Daoy (cell line): ENCODE data around the gene CDHR3. TPM values are rescaled to one million over a fixed set of nuclear protein-coding genes. Genes with fewer than 3 reads are reported as not detected.
A peak's percentile ranks its signal among the peaks of the same experiment; 100 is the strongest.
"Not testable (repeated sequence)": the region's sequence is repeated elsewhere in the genome, so short reads cannot be mapped to it uniquely, and the experiment has no call there.

ENCODE experiments used
- DNase-seq: peaks from one replicate; pipeline ENCODE4 v3.0.0-alpha.2; 2015; ENCODE audit warnings: low read depth
- total RNA-seq: library from RNA; depleted of rRNA; stranded (reverse); fragments of >200 nt; shearing (Covaris generic); gene quantifications from 2 replicates; pipeline ENCODE4 v1.2.3, GENCODE V29; 2014

Gene CDHR3
- total RNA-seq, 1 experiment from 2014 or later = 0.74 TPM

DNA sequence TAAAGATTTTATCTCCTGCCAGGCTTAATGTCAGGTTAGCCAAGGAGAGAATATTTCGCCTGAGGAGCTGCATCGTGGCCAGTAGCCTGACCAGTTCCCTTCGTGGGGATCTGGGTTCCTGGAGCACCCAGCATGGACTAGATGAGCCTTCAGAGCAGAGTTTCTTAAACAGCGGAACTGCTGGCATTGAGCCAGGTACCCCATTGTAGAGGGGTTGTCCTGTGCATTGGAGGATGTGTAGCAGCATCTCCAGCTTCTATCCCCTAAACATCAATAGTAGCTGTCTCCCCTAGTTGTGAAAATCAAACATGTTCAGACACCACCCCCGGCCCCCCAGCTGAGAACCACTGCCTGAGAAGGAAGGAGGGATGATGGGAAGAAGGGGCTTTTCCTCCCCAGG, 36.2 kb downstream of the CDHR3 start:
- DNase-seq = no peak

DNA sequence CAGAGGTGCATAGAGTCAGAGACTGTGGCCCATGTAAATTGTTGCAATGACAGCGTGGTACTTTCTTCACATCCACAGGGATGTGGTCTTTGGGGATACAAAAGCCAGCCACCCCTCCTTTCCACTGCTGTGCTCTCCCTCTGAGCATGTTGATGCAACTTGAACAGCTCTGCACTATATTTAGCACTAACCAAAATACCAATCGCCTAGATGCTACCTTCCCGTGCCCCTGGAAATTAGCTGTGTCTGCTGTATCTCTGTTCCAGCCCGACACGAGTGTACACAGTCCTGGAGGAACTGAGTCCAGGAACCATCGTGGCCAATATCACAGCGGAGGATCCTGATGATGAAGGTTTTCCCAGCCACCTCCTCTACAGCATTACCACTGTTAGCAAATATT, 38.1 kb downstream of the CDHR3 start:
- DNase-seq = no peak

DNA sequence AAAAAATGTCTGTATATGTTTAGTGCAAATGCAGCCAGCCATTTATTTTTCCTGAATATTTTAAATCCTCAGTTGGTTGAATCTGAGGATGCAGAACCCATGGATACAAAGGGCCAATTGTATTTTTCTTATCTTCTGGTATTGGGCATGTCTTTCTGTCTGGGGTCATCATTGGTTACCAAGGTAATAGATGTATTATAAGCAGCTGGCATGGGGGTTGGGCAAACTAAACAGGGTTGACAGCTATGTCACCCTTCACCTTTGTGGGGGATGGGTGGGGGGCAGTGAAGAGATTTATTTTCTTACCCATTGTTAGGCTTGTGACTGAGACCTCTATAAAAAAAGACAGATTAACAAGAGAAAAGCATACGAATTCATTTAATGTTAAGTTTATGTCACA, 38.8 kb downstream of the CDHR3 start:
- DNase-seq = no peak

DNA sequence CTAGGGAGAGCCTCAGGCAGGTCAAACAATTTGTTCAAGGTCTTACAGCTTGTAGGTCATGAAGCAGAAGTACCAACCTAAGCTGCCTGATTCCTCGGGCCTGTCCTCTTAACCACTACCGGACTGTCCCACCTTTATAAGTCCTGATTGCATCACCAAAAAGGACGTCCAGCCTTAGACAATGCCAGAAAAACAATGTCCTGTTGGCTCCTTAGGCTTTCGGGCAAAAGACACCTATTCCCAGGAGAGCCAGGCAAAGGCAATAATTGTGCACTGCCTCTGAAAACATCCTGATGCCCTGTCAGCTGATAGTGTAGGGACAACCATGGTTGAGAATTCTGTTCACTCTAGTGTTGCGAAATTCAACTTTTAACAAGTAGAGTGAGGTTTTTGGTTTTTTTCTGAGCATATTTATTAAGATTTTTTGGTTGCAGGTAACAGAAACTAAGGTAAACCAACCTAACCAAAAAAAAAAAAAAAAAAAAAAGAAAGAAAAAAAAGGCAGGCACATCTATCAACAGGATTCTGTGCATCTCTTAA, 40.5 kb downstream of the CDHR3 start:
- no peak for DNase-seq

DNA sequence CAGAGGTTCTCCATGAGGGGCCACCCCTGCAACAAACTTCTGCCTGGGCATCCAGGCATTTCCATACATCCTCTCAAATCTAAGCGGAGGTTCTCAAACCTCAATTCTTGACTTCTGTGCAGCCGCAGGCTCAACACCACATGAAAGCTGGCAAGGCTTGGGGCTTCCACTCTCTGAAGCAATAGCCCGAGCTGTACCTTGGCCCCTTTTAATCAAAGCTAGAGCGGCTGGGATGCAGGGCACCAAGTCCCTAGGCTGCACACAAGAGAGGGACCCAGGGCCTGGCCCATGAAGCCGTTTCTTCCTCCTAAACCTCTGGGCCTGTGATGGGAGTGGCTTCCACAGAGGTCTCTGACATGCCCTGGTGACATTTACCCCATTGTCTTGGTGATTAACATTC, 43.8 kb downstream of the CDHR3 start:
- DNase-seq = no peak

DNA sequence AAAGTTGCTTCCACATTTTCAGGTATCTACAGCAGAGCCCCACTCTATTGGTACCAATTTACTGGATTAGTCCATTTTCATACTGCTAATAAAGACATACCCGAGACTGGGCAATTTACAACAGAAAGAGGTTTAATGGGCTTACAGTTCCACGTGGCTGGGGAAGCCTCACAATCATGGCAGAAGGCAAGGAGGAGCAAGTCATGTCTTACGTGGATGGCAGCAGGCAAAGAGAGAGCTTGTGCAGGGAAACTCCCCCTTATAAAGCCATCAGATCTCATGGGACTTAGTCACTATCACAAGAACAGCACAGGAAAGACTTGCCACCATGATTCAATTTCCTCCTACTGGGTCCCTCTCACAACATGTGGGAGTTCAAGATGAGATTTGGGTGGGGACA, 44.7 kb downstream of the CDHR3 start:
- DNase-seq = not testable (repeated sequence)

DNA sequence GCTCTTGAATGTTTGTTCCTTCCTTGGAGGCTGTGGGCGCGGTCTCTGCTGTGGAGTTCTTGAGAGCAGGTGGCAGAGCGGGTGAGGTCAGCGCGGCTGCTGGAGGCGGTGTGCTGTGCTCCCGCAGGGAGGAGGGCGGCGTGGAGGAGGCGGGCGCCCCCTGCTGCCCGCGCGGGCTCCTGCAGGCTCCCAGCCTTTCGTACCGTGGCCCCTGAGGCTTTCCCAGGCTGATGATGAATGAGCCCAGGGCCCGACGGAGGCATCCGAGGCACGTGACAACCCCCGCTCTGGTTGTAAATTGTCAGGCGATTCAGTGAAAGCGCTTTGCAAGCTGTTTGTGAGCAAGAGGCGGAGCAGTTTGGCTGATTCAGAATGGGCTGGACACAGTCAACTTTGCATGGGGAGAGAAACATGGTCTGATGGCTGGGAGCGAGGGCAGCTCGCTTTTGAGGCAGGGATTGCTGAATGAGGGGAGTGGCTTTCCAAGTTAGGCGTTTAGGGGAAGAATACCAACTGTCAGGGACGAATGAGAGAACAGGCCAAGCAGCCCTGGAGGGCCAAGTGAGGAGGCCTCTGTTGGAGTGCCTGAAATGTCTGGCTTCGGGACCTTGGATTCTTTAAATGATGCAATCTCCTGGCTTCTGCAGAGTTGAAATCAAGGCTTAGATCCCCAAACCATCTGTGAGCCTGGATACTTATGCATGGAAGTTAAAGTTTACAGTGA, 46.6 kb downstream of the CDHR3 start:
- peak; percentile 97 for DNase-seq

DNA sequence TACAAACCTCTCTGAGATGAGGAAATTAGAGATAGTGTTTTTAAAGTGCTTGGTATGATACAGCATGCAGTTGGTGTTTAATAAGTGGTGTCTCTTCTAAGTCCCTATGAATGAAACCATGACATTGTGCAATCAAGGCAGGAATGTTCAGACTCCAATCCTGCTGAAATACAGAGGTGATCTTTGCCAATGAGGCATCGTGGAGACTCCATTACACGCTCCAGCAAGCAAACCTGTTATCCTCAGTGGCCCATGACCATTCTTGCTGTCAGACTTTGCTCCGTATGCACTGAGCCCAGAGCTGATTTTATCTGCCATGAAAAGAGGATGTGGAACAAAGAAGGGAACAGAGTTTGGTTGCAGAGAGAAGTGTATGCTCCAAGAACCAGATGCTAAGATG, 47.3 kb downstream of the CDHR3 start:
- DNase-seq = no peak

DNA sequence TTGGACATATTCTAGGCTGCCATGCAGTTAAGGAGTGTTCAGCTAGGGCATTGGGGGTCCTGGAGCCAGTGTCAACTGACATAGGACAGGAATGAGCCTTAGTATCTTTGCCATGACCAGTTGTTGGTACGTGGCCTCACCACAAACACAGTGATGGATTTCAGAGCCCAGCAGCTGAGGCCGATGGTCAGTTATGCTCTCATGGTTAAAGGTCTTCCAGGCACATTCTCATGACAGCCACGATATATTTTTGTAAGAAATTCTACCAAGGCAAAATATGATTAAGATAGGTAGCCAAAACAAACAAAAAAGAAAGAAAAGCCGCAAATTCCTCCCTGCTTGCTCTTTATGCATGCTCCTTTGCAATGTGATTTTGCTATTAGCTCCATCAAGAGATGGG, 47.8 kb downstream of the CDHR3 start:
- no peak for DNase-seq

DNA sequence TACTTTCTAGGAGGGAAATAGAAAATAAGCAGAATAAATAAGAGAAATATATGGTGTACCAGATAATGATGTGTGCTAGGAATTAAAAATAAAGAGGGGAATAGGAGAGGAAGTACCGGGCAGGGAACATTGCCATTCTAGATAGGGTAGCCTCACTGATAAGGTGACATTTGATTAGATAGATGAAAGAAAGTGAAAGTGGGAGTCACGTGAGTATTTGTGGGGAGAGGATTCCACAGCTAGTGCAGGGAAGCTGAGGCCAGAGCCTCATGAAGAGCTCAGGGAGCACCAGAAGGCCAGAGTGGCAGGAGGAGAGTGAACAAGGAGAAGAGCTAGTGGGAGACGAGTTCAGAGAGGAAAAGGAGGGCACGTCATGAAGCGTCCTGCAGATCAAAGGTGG, 49.1 kb downstream of the CDHR3 start:
- DNase-seq = no peak

DNA sequence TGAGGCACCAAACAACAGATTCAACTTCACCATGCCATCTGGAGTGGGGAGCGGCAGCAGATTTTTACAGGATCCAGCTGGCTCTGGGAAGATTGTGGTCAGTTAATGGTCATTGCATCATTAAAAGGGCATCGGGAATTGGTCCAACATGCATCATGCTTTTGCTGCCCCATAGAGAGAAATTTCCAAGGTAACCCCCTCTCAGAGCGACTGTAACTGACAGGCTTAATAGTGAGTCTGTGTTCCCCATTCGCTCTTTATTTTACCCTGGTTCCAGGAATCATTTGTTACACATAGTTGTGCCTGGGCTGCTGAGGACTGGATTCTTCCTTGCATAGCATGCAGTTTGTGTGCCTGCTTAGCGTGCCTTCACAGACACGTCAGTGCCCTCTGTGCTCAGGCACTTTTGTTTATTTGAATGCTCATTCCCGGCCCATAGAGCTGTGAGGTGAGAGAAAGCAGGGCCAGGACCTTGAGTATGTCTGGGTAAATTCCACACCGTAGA, 49.9 kb downstream of the CDHR3 start:
- DNase-seq = peak; percentile 89

DNA sequence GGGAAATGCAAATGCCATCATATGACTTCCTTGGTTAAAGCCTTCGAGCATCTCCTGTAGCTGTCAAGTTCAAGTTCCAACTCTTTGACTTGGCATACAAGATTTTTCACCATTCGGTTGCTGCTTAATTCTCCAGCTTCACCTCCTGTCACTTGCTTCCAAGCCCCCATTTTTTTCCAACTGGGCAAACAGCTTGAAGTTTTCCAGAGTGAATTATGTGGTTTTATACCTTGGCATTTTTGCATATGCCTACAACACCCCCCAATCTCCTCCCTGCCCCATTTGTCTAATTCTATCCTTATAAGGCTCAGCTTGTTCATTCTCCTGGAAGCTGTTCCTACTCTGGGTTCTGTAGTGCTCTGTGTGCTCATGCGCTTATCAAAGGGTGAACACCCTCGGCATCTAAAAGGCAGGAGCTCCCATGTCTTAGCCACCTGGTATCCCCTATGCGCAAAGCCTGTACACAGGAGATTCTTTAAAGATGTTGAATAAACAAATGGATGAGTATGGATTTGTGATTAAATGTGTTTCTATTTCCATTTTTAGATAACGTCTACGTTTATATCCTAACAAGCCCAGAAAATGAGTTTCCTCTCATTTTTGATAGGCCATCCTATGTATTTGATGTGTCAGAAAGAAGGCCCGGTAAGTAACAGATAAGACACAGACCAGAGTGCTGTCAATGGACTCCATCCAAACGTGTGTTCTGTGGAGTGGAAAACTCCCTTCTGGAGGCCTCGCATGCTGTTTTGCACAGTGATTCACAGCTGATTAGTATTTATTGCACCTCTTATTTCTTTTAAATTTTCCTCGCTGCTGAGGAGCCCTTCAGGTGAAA, 52.5 kb downstream of the CDHR3 start:
- DNase-seq = no peak

DNA sequence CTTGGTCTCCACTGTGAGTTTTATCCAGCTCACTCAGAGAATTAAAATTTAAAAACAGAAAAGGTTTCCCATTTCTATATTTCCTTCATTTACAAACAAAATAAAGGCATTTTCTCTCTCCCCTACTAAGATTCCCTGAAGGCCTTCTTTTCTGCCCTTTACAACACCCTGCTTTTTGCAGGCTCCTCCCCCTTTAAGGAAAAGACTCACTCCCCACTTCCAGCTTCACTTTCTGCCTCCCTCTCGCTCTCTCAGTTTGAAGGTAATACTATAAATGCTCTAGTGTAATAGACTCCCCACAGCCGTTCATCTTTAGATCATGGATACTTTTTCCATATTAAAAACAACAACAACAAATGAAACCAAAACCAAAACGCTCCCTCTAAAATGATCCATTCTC, 53.3 kb downstream of the CDHR3 start:
- no peak for DNase-seq

DNA sequence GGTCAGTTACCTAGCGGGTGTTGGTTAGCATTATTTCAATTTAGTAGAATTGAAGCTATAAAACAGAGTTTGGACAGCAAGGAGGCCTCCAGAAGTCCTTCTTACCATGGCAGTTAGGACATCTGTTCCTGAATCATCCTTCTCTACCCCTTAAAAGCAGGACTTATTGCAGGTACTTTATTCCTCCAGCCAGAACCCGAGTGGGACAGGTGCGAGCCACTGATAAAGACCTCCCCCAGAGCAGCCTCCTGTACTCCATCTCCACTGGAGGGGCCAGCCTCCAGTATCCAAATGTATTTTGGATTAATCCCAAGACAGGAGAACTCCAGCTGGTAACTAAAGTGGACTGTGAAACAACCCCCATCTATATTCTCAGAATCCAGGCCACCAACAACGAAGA, 54.6 kb downstream of the CDHR3 start:
- no peak for DNase-seq

DNA sequence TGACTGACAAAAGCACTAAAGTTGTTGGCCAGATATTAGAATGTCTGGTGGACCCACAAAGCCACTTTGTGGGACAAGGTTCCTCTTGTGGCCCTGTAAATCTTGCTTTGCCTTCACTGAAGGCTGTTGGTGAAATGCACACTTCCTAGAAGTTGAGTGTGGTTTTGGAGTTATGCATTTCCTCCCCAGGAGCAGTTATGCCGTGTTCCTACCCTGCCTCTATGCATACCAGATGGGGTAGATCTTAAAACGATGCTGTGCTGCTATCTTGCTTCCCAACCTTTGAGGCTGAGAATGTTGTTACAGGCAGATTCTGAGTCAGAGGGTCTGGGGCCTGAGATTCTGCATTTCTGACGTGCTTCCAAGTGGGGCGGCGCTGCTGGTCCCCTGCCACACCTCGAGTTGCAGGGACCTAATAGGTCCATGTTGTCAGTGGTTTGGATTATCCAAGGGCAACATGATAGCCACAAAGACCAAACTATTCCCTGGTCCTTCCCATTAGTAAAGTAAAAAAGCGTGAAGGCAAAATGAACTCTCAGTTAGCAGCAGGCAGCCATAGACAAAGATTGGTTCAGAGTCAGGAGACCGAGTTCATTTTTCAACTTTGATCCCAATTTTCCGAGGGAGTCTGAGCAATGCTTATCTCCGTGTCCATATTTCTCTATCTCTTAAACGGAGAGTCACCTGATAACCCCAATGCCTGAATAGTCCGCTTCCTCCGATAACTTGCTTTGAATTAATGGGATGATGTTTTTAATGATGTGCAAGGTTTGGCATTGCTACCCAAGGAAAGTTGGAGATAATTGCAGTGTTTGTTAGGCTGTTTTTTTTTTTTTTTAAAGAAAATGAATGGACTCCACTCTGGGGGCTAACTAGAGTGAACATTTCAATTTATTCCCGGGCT, 55.8 kb downstream of the CDHR3 start:
- DNase-seq = no peak

DNA sequence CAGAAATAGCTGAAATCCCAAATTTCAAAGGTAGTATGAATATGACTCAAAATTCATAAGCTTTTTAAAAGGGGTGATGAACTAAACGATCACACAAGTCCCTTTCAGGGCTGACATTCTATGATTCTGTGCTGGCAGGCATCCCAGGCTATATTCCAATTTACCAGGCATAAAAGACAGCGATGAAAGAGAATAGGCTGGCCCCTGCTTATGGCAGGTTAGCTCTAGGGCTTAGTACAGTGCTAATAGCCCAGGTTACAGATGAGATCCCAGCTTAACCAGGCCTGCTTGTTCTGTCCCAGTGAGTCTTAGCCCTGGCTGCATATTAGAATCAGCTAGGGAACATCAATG, 56.4 kb downstream of the CDHR3 start:
- no peak for DNase-seq

DNA sequence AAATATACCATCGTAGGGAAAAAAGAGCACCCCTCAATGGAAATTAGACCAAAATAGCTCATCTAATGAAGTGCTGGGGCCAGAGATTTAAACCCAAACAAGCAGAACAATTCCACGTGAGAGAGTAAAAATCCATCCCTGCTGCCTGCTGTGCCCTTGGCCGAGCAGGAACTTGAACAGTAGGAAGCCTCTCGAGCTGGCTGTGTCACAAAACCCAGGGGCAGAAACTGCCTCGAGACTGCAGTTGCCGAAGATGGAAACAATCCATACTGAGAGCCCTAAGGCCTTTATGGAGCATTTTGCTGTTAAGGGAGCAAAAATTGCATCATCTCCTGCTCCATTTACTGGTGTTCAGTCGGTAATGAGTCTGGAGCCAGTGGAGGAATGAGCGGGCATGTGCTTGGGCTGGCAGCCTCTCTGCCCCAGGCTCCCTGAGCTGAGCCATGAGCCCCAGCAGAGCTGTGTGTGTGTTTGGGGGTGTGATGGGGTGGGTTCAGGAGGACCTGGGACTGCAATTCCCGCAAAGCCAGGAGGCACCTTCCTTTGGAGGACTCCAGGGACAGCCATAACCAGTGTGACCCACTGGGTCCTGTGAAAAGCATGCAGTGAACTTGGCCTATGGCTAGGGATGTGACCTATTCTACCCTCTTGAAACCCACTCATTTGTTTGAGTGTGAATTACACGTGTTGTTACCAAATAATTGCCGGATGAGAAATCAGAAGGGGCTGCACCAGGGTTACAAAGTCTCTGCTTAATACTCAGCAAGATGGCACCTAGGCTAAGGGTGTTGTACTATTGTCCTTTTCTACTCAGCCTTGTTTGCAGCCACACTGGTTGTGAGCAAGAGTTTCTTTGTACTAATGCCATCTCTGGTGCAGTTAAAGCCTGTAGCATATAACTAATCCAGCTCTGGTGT, 58.3 kb downstream of the CDHR3 start:
- peak; percentile 37 for DNase-seq

DNA sequence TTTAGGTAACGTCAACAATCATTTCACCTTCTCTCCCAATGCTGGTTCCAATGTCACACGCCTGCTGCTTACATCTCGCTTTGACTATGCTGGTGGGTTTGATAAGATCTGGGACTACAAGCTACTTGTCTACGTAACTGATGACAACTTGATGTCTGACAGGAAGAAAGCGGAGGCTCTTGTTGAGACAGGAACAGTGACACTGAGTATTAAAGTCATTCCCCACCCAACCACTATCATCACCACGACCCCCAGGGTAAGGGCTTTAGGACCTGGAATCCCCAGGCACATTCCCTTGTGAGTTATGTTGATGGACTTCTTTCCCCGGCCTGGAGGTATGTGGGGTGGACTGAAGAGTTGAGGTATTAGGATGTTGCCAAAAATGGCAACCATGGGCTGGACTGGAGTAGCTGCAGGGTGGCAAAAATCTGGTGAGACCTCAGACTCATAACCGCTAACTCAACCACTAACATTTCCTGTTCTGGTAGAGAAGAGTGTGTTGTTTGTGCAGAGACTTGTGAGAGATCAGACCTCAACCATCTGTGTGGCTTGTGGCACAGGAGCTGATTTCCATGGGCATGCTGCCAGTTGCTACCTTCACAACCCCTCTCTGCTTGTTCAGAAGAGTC, 59.2 kb downstream of the CDHR3 start:
- peak; percentile 86 for DNase-seq

DNA sequence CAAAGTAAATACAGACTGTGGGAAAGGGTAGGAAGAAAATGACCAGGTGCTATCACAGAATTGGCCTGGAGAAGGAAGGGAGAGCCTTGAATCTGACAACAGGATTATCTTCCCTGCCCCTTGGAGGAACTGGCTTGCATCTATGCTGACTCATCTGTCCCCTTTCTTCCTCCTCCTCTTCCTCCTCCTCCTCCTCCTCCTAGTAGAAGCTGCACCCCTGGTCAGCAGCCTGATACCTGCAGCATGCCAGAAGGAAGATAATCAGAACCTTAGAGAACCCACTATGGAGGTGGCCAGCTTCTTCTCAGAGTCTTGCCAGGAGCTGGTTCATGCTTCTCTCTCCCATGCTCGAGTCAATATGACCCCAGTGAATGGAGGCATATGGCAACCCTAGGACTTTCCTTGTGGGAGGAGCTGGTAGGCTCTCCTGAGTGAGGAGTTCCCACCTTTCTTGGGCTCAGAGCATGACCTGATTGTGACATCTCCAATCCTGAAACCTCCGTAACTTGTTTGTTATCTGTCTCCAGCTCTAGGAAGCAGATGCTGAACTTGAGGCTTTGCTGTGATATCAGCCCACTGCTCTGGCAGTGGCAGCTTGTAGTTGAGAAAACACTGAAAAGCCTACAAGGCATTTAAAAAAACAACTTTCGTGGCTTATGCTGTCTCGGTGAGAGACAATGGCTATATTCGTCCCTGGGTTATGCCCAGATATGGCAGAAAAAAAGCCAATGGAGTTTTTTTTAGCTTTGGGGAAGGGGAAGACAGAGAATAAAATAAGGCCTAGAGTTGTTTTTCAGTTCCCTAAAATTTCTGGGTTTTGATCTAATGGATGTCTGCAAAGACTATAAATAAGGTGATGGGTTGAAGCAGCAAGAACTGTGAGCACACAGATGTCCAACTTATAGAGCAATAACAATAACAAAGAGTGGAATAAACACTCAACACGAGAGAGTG, 60.6 kb downstream of the CDHR3 start:
- no peak for DNase-seq
